BJ (cell line): ENCODE data around the gene DNM3. TPM values are rescaled to one million over a fixed set of nuclear protein-coding genes. Genes with fewer than 3 reads are reported as not detected.

Experiments
- CTCF ChIA-PET: fragments of 350-600 bp; formaldehyde crosslinking; extraction: SDS; loops from one replicate; lab custom pipeline; 2021; ENCODE audit warnings: antibody characterized with exemption, inconsistent platforms; lab: Yijun Ruan, JAX
- POLR2A ChIA-PET: fragments of 300-600 bp; sonication (Branson Sonifier 250); formaldehyde crosslinking; extraction: SDS; loops from one replicate; lab custom pipeline; 2021; ENCODE audit warnings: antibody characterized with exemption; lab: Charles Lee
- DNase-seq: peaks from one replicate; pipeline ENCODE4 v3.0.0-alpha.2; 2011; ENCODE audit warnings: low read depth
- H3K27me3 ChIP-seq: 2 replicates; pipeline ENCODE4 v1.6.0; 2011; ENCODE audit warnings: low read length; ENCODE audit not compliant: control insufficient read depth, insufficient read depth
- H3K36me3 ChIP-seq: 2 replicates; pipeline ENCODE4 v1.5.1; 2011; ENCODE audit warnings: low read length; ENCODE audit not compliant: control insufficient read depth, insufficient read depth
- H3K4me3 ChIP-seq: 2 replicates; pipeline ENCODE4 v1.5.1; 2011; ENCODE audit warnings: low read depth, mild to moderate bottlenecking, control low read depth, low read length
- polyA plus RNA-seq: library from polyadenylated mRNA; depleted of rRNA; stranded (reverse); fragments of >200 nt; gene quantifications from 2 replicates; pipeline ENCODE4 v1.2.3, GENCODE V29; 2011
- TF ChIP-seq, protein P1 (sequence below): IDR thresholded peaks from 2 replicates; pipeline ENCODE4 v1.5.1; 2011; ENCODE audit warnings: low read depth, mild to moderate bottlenecking, control low read depth, inconsistent platforms, low read length, moderate library complexity; ENCODE audit not compliant: insufficient read depth

DNM3 gene
- polyA plus RNA-seq, 1 experiment = 0.26 TPM

DNA sequence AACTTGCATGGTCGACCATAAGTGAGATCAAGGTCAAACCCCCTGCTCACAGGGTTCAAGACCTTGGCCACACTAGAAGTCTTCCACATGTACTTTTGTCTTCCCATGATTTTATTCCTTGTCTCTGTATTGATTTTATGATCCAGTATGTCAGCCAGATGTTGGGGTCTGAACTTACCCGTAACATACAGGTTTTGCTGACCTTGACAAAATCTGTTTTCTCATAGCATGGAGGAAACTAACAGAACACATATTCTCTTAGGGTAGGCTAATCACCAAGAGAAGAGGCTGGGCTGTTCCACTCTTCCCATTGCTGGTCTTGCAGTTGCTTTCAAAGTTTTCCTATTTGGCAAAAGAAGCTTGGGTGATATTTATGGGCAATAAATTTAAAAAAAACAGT is 284.0 kb downstream of the DNM3 start:
- TF ChIP-seq, protein P1, sequence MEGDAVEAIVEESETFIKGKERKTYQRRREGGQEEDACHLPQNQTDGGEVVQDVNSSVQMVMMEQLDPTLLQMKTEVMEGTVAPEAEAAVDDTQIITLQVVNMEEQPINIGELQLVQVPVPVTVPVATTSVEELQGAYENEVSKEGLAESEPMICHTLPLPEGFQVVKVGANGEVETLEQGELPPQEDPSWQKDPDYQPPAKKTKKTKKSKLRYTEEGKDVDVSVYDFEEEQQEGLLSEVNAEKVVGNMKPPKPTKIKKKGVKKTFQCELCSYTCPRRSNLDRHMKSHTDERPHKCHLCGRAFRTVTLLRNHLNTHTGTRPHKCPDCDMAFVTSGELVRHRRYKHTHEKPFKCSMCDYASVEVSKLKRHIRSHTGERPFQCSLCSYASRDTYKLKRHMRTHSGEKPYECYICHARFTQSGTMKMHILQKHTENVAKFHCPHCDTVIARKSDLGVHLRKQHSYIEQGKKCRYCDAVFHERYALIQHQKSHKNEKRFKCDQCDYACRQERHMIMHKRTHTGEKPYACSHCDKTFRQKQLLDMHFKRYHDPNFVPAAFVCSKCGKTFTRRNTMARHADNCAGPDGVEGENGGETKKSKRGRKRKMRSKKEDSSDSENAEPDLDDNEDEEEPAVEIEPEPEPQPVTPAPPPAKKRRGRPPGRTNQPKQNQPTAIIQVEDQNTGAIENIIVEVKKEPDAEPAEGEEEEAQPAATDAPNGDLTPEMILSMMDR = no peak
- no peak for DNase-seq
- POLR2A ChIA-PET = no interaction called here
- Histone ChIP-seq H3K4me3 (no peak overlapping the region), H3K36me3 (no peaks in the 10 kb centered on the region), H3K27me3 (no peaks in the 10 kb centered on the region)
- CTCF ChIA-PET = interaction anchor here (2.5 kb wide), 1 partner anchor 9 kb away, joined by 11 read pairs; no protein-coding TSS in a partner anchor

DNA sequence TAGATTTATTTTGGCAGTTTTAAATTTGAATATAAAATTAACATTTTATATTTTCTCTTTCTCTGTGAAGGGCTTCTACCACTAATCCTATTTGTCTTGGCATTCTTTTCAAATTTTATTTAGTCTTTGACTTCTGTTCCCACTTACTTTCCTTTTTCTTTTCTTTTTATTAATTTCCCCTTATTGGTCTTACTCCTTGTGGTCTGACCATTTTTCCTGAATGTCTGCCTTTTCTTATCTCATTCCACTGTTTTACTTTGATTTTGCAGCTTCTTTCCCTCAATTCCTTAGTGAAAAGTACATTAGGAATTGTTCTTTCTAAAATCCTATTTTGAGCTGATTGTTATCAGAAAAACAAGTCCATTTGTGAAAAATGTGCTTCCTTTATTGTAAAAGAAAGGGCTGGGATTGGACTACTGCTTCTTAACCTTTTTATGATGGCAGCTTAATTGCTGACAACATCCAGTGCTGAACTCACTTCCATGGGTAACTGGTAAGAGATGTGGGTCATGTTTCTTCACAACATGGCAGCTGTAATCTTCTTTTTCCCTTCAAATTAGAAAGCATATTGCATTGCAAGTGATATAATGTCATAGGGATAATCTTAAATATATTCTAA is 284.6 kb downstream of the DNM3 start:
- no peak for DNase-seq
- Histone ChIP-seq H3K4me3 (no peak overlapping the region), H3K27me3 (no peaks in the 10 kb centered on the region), H3K36me3 (no peaks in the 10 kb centered on the region)
- POLR2A ChIA-PET = interaction anchor here (0.6 kb wide), 1 partner anchor 15 kb away, joined by 3 read pairs; no protein-coding TSS in a partner anchor
- CTCF ChIA-PET = interaction anchor here (0.6 to 2.5 kb wide), 4 partner anchors 8 to 233 kb away, joined by 3 to 11 read pairs (median 4); no protein-coding TSS in a partner anchor
- TF ChIP-seq, protein P1 = no peak

DNA sequence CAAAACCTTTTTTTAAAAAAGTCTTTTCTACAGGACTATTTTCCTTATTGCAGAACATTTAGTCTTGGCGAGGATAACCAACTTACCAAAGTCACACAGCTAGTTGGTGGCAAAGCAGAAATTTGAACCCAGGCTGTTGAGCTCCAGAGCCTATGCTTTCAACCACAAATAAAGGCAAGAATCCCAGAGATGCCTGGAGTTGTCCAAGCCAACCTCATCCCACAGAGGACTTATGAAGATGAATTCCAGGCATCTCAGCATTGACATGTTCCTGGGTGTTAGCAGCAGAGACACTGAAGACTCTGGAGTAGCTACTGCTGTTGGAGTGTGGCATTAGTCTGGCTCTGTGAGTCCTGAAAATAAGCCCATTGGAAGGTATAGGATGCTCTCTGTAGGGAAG is 291.5 kb downstream of the DNM3 start:
- H3K4me3 ChIP-seq = no peak overlapping the region
- ChIA-PET POLR2A (no interaction called here), CTCF (interaction anchor here (2.0 to 2.5 kb wide), 2 partner anchors 8 to 266 kb away, joined by 5 to 11 read pairs; no protein-coding TSS in a partner anchor)
- no peaks in the 10 kb centered on the region for H3K36me3 ChIP-seq
- DNase-seq = no peak
- TF ChIP-seq, protein P1 = no peak
- H3K27me3 ChIP-seq = no peaks in the 10 kb centered on the region

DNA sequence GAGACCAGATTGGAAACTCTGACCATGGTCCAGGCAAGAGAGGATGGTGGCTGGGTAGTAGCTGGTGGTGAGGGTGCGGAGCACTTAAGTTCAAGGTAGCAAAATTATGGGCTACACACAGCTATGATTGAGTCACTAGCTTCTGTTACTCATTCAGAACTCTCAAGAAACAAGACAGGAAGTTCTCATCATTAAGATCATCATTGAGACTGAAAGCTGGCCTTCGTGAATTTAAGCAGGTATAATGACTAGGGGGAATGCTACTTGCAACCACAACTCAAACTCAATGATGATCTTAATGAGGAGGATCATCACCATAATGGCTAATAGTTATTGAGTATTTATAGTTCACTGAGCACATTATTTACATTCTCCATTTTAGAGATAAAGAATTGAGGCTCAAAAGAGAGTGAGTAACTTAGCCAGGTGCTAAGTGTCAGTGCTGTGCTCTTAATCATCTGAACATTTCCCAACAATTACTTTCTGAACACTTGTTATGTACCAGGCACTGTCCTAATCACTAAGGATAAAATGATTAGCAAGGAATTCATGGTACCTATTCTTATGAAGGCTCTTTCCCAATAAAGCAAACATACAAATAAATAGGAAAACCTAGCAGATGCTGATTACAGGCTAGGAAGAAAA is 292.9 kb downstream of the DNM3 start:
- CTCF ChIA-PET = interaction anchor here (1.0 to 2.5 kb wide), 3 partner anchors 8 to 265 kb away, joined by 3 to 11 read pairs (median 5); no protein-coding TSS in a partner anchor
- POLR2A ChIA-PET = no interaction called here

More for the DNA sequence above, 292.9 kb downstream of the DNM3 start:
- Histone ChIP-seq H3K36me3 (0 out of 2 replicates have a peak, but pooled peaks cover 2% of the 10 kb centered on the region), H3K27me3 (no peaks in the 10 kb centered on the region), H3K4me3 (no peak overlapping the region)
- TF ChIP-seq, protein P1 = no peak
- no peak for DNase-seq
